IMR-90 (cell line): ENCODE measurements around the gene CCDC148. TPM values are rescaled to one million over a fixed set of nuclear protein-coding genes. Genes with fewer than 3 reads are reported as not detected.

Source experiments
- ATAC-seq: fragments of 200-7000 bp; cut with Tn5 transposase; 2 replicates; pipeline ENCODE4 v1.9.1; 2020; ENCODE audit warnings: low read depth, mild to moderate bottlenecking, moderate library complexity
- BruUV-seq: library from RNA; stranded (reverse); fragments of 400-500 nt; replicated peaks from 2 replicates; lab custom pipeline; 2021; lab: Mats Ljungman, UMichigan
- CTCF ChIA-PET: fragments of 300-600 bp; formaldehyde crosslinking; extraction: SDS; loops from one replicate; lab custom pipeline; 2021; ENCODE audit warnings: antibody characterized with exemption; lab: Yijun Ruan, JAX
- POLR2A ChIA-PET: fragments of 300-600 bp; sonication (Branson Sonifier 250); formaldehyde crosslinking; loops from one replicate; lab custom pipeline; 2022; ENCODE audit warnings: antibody characterized with exemption; ENCODE audit not compliant: unreplicated experiment; lab: Charles Lee
- DNase-seq: peaks from one replicate; pipeline ENCODE4 v3.0.0; 2013
- H2AFZ ChIP-seq: replicated peaks from 2 replicates; pipeline ENCODE3; 2013; ENCODE audit warnings: low read length, mild to moderate bottlenecking; ENCODE audit not compliant: poor library complexity
- H2AK5ac ChIP-seq: 2 replicates; pipeline ENCODE4 v1.6.1; 2013; ENCODE audit warnings: low read depth, low read length, inconsistent platforms
- H2AK9ac ChIP-seq: replicated peaks from 2 replicates; pipeline ENCODE3; 2013; ENCODE audit warnings: mild to moderate bottlenecking, low read depth, low read length, moderate library complexity; ENCODE audit not compliant: poor library complexity
- H2BK120ac ChIP-seq: 2 replicates; pipeline ENCODE4 v1.6.1; 2013; ENCODE audit warnings: low read depth, low read length, inconsistent platforms
- H2BK15ac ChIP-seq: 3 replicates; pipeline ENCODE4 v1.6.1; 2013; ENCODE audit warnings: low read depth, low read length, inconsistent platforms
- H2BK20ac ChIP-seq: 2 replicates; pipeline ENCODE4 v1.6.1; 2013; ENCODE audit warnings: low read depth, mild to moderate bottlenecking, inconsistent platforms, low read length, moderate library complexity
- H2BK5ac ChIP-seq: 2 replicates; pipeline ENCODE4 v1.6.1; 2013; ENCODE audit warnings: mild to moderate bottlenecking, low read depth, low read length, inconsistent platforms; ENCODE audit not compliant: poor library complexity, severe bottlenecking
- H3K14ac ChIP-seq: replicated peaks from 2 replicates; pipeline ENCODE4 v1.6.1; 2013; ENCODE audit warnings: low read depth, low read length, inconsistent platforms
- H3K18ac ChIP-seq: 2 replicates; pipeline ENCODE4 v1.6.1; 2013; ENCODE audit warnings: low read depth, low read length, control low read depth
- H3K23ac ChIP-seq: 2 replicates; pipeline ENCODE4 v1.6.1; 2013; ENCODE audit warnings: low read depth, low read length, inconsistent platforms
- H3K27ac ChIP-seq: 2 replicates; pipeline ENCODE4 v1.5.1; 2013; ENCODE audit warnings: mild to moderate bottlenecking, control low read depth, low read length; ENCODE audit not compliant: insufficient read depth
- H3K27me3 ChIP-seq: 2 replicates; pipeline ENCODE4 v1.6.1; 2013; ENCODE audit warnings: low read length; ENCODE audit not compliant: control insufficient read depth, insufficient read depth
- H3K36me3 ChIP-seq: 2 replicates; pipeline ENCODE4 v1.6.1; 2013; ENCODE audit warnings: low read length, mixed read lengths; ENCODE audit not compliant: control insufficient read depth, insufficient read depth
- H3K4ac ChIP-seq: 2 replicates; pipeline ENCODE4 v1.6.1; 2013; ENCODE audit warnings: low read depth, low read length, inconsistent platforms
- H3K4me1 ChIP-seq: 2 replicates; pipeline ENCODE4 v1.6.1; 2013; ENCODE audit warnings: low read length, mixed read lengths; ENCODE audit not compliant: control insufficient read depth, insufficient read depth
- H3K4me2 ChIP-seq: 2 replicates; pipeline ENCODE4 v1.6.1; 2013; ENCODE audit warnings: low read depth, mild to moderate bottlenecking, control low read depth, low read length, moderate library complexity
- H3K4me3 ChIP-seq: 2 replicates; pipeline ENCODE4 v1.5.1; 2013; ENCODE audit warnings: low read depth, mild to moderate bottlenecking, control low read depth, low read length, moderate library complexity; ENCODE audit not compliant: insufficient read depth
- H3K56ac ChIP-seq: 2 replicates; pipeline ENCODE4 v1.6.1; 2013; ENCODE audit warnings: low read length, inconsistent platforms; ENCODE audit not compliant: insufficient read depth; ENCODE audit errors: extremely low read depth
- H3K79me1 ChIP-seq, 2 experiments: 2 replicates each; pipeline ENCODE4 v1.6.1; 2013; ENCODE audit warnings: low read length in 2 of 2, inconsistent platforms in 1 of 2, low read depth in 1 of 2
- H3K9ac ChIP-seq: 2 replicates; pipeline ENCODE4 v1.6.1; 2013; ENCODE audit warnings: low read depth, low read length, control low read depth
- H3K9me1 ChIP-seq: 2 replicates; pipeline ENCODE4 v1.6.1; 2013; ENCODE audit warnings: low read length, inconsistent platforms; ENCODE audit not compliant: insufficient read depth
- H3K9me3 ChIP-seq: 2 replicates; pipeline ENCODE4 v1.6.1; 2013; ENCODE audit warnings: low read length; ENCODE audit not compliant: control insufficient read depth, insufficient read depth
- H4K20me1 ChIP-seq: 2 replicates; pipeline ENCODE4 v1.6.1; 2013; ENCODE audit warnings: low read length, inconsistent platforms; ENCODE audit not compliant: insufficient read depth
- H4K5ac ChIP-seq: 2 replicates; pipeline ENCODE4 v1.6.1; 2013; ENCODE audit warnings: mild to moderate bottlenecking, low read depth, low read length, control low read depth
- H4K8ac ChIP-seq, 2 experiments: 2 replicates each; pipeline ENCODE4 v1.6.1; 2013; ENCODE audit warnings: low read depth in 2 of 2, low read length in 2 of 2, control low read depth in 1 of 2, inconsistent platforms in 1 of 2
- H4K91ac ChIP-seq: 2 replicates; pipeline ENCODE4 v1.6.1; 2013; ENCODE audit warnings: low read depth, low read length, inconsistent platforms; ENCODE audit not compliant: insufficient read depth
- BHLHE40 ChIP-seq: fragments of 150-350 bp; IDR thresholded peaks from 2 replicates; pipeline ENCODE4 v1.6.1; 2016; ENCODE audit warnings: mild to moderate bottlenecking, low read depth, low read length
- CHD1 ChIP-seq: IDR thresholded peaks from 2 replicates; pipeline ENCODE4 v1.6.1; 2012; ENCODE audit warnings: low read depth, low read length, improper control_type of control experiment
- CTCF ChIP-seq: conservative IDR thresholded peaks from 2 replicates; pipeline ENCODE4 v1.5.1; 2012; ENCODE audit warnings: mild to moderate bottlenecking, low read depth, low read length, improper control_type of control experiment
- ELK1 ChIP-seq: fragments of 150-350 bp; IDR thresholded peaks from 2 replicates; pipeline ENCODE4 v1.6.1; 2016; ENCODE audit warnings: low read depth, mild to moderate bottlenecking, low read length, moderate library complexity, borderline replicate concordance
- FOS ChIP-seq: fragments of 150-350 bp; IDR thresholded peaks from 2 replicates; pipeline ENCODE4 v1.6.1; 2016; ENCODE audit warnings: low read depth, low read length
- RCOR1 ChIP-seq: IDR thresholded peaks from 2 replicates; pipeline ENCODE4 v1.6.1; 2012; ENCODE audit warnings: mild to moderate bottlenecking, low read length, improper control_type of control experiment; ENCODE audit not compliant: insufficient replicate concordance
- RFX5 ChIP-seq: IDR thresholded peaks from 2 replicates; pipeline ENCODE4 v1.8.0; 2012; ENCODE audit warnings: low read depth, mild to moderate bottlenecking, low read length, moderate library complexity
- SMC3 ChIP-seq: fragments of 150-350 bp; IDR thresholded peaks from 2 replicates; pipeline ENCODE4 v1.6.1; 2016; ENCODE audit warnings: low read depth, mild to moderate bottlenecking, antibody characterized with exemption, low read length, moderate library complexity
- WGBS, 2 experiments: methylation state at CpG; one replicate each; pipeline versions ENCODE4 v1.1.5 to v1.1.7; 2013; ENCODE audit warnings: missing lambda C conversion rate in 2 of 2; ENCODE audit not compliant: insufficient read length in 1 of 2; ENCODE audit errors: extremely low coverage in 2 of 2; 5-methylcytosine and 5-hydroxymethylcytosine counted together
- dilution Hi-C: fragments of 300-500 bp; cut with HindIII; formaldehyde crosslinking; loops from one replicate; pipeline ENCODE4 v1.14.3; 2018; ENCODE audit warnings: low sequenced_read_pairs; ENCODE audit not compliant: unreplicated experiment
- in situ Hi-C: fragments of 300-500 bp; cut with MboI; formaldehyde crosslinking; loops from 3 replicates; pipeline ENCODE4 v1.14.3; 2019; ENCODE audit warnings: low sequenced_read_pairs, inconsistent platforms, mixed read lengths
- intact Hi-C: fragments of 100-400 bp; cut with micrococcal nuclease; formaldehyde crosslinking; loops from 2 replicates; pipeline ENCODE4 v1.10.0; 2022
- polyA plus RNA-seq, 3 experiments: library from polyadenylated mRNA; depleted of rRNA; stranded (reverse); fragments of >200 nt; gene quantifications; 2 replicates each; pipeline ENCODE4 v1.2.3, GENCODE V29; 2012; ENCODE audit warnings: low replicate concordance in 1 of 3
- total RNA-seq: library from RNA; depleted of rRNA; stranded (reverse); fragments of >200 nt; gene quantifications from 2 replicates; pipeline ENCODE4 v1.2.3, GENCODE V29; 2012

CCDC148 gene
- total and polyA plus RNA-seq, 2 of the 4 experiments (the other 2 are of a cell fraction), result 0.18 to 0.31 TPM

GRCh38 chr2:158393886-158394285, 62.7 kb downstream of the CCDC148 start:
- H3K9ac ChIP-seq, result no peak overlapping the region
- no peak for ATAC-seq
- H3K18ac ChIP-seq, result no peak overlapping the region
- no peak overlapping the region for H2AK5ac ChIP-seq
- no peak overlapping the region for H3K23ac ChIP-seq
- H3K4me3 ChIP-seq, result no peak overlapping the region
- no peaks in the 10 kb centered on the region for H4K20me1 ChIP-seq
- H3K36me3 ChIP-seq, result no peaks in the 10 kb centered on the region
- no peak for TF ChIP-seq ELK1
- TF ChIP-seq CHD1, result no peak
- no peak for TF ChIP-seq BHLHE40
- no peak for TF ChIP-seq FOS
- TF ChIP-seq CTCF, result no peak
- TF ChIP-seq SMC3, result no peak
- TF ChIP-seq RCOR1, result no peak
- no peak for TF ChIP-seq RFX5
- H2AFZ ChIP-seq, result no peak overlapping the region
- H3K4me1 ChIP-seq, result no peaks in the 10 kb centered on the region
- no peak overlapping the region for H4K91ac ChIP-seq
- H3K27me3 ChIP-seq, result no peaks in the 10 kb centered on the region
- H2BK20ac ChIP-seq, result no peak overlapping the region
- no peak overlapping the region for H2BK15ac ChIP-seq
- no peak overlapping the region for H2BK120ac ChIP-seq
- H4K8ac ChIP-seq, result no peak overlapping the region
- no peak overlapping the region for H3K4me2 ChIP-seq
- H2BK5ac ChIP-seq, result no peak overlapping the region
- H2AK9ac ChIP-seq, result no peak overlapping the region
- no peaks in the 10 kb centered on the region for H3K79me1 ChIP-seq
- BruUV-seq, result no TSS peak
- H3K27ac ChIP-seq, result no peak overlapping the region
- dilution Hi-C loops (no loop called here), intact Hi-C loops (no loop called here), in situ Hi-C loops (no loop called here)
- H3K9me1 ChIP-seq, result no peaks in the 10 kb centered on the region
- no peak overlapping the region for H4K5ac ChIP-seq
- no peak overlapping the region for H3K14ac ChIP-seq
- no peak overlapping the region for H3K4ac ChIP-seq
- no CpG with 5 or more reads among the region's 1 CpG for whole genome bisulfite sequencing, 2 experiments
- POLR2A ChIA-PET, result interaction anchor here (0.5 kb wide), 1 partner anchor 9 kb away, joined by 3 read pairs; no protein-coding TSS in a partner anchor
- no peak for DNase-seq
- CTCF ChIA-PET, result no interaction called here
- H3K9me3 ChIP-seq, result no peaks in the 10 kb centered on the region
- H3K56ac ChIP-seq, result no peak overlapping the region
